HG03457 (cell line): ENCODE results near the gene LRRC10B.

Experiments
- ATAC-seq: cut with Tn5 transposase; IDR thresholded peaks from one replicate; pipeline ENCODE4 v1.9.1; 2021; ENCODE audit warnings: moderate number of reproducible peaks; ENCODE audit not compliant: unreplicated experiment

Gene LRRC10B

GRCh38 chr11:61544466-61544865, 35.9 kb downstream of the LRRC10B start:
- ATAC-seq = no peak

DNA sequence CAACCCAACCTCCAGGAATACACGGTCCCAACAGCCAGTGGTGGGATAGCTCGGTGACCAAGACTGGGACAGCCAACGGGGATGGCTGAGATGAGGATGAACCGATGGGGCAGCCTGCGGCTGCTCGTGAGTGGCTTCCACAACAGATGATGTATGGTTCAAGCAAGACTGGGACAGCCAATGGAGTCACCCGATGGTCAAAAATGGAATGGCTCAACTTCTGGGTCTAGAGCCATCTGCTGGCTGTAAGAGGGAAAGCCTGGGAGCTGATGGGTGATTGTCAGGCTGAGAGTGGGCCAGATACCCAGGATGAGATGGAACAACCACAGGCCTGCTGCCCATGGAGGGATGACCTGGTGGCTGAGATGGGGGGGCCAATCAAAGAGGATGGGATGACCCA, 36.8 kb downstream of the LRRC10B start:
- ATAC-seq = no peak

GRCh38 chr11:61545921-61546320, 37.4 kb downstream of the LRRC10B start:
- no peak for ATAC-seq

- no peak for ATAC-seq
Measured at GRCh38 chr11:61546663-61547062, 38.1 kb downstream of the LRRC10B start.

- no peak for ATAC-seq
Measured at GRCh38 chr11:61547246-61547645, 38.7 kb downstream of the LRRC10B start.

DNA sequence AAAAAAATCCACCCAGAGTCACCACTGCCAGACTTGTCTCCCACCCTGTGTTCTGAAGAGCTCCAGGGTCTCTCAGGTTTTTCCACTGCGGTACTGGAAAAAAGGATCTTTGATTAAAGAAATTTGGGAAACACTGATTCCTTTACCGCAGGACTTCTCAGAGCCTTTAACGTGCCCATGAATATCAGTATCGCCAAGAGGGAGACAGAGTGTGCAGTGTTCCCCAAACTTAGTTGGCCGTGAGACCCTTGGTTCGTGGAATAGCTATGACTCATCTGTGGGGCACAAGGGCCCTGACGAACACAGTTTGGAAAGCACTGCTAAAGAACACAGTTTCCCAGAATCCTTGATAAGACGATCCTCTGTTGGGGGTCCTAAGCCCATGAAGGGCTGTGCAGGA, 40.6 kb downstream of the LRRC10B start:
- no peak for ATAC-seq

GRCh38 chr11:61549662-61550568, 41.4 kb downstream of the LRRC10B start:
- ATAC-seq = no peak

GRCh38 chr11:61550665-61551227, 42.2 kb downstream of the LRRC10B start:
- no peak for ATAC-seq

DNA sequence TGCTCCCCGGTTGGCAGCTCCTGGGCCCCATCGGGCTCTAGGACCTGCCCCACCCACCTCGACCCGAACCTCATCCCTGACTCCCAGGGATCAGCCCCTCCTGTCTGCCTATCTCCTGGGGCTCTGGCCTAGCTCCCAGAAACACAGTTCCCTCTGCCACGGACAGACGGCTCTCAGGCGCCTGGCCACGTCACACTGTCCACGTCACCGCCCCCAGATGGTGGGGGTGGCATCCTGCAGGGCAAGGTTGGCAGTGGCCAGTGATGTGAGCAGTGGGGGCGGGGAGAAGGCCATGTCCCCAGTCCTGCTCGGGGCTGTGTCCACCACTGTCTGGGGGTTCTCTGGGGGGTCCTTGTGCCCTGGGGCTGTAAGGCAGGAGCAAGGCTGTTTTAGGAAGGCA, 43.1 kb downstream of the LRRC10B start:
- ATAC-seq = no peak

- no peak for ATAC-seq
Measured at GRCh38 chr11:61552108-61552635, 43.6 kb downstream of the LRRC10B start.

DNA sequence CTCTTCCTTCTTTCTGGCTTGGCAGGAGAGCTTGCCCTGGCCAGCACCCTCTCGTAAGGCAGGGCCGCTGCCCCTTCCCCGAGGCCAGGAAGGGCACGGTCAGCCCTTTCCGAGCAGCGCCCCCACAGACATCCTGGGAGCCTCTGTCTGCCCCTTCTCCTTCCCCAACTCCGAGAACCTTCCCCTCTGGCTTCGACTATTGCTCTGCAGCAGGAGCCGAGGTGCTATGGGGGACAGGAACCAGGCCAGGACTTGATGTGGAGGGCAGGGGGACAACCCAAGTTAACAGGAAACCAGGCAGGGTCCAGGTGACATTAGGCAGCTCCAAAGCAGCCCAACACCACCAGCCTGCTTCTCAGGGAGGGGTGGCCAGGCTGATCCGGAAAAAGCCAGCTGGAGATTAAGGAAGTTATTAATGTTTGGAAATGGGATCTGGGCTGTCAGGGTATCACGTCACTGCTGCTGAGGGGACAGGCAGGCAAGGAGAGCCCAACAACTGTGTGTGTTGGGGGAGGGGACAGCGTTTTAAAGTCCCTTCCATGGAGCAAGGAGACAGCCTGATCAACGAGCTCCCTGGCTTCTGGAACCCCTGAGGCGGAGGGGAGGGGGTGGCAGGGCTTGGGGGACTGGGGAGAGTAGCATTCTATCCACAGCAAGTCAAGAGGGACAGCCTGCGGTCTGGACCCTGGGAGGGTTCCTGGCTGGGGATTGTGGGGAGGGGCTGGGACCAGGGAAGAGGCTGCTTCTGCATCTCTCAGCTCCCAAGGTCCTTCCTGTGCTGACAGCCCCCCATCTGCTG, 45.0 kb downstream of the LRRC10B start:
- ATAC-seq = no peak

DNA sequence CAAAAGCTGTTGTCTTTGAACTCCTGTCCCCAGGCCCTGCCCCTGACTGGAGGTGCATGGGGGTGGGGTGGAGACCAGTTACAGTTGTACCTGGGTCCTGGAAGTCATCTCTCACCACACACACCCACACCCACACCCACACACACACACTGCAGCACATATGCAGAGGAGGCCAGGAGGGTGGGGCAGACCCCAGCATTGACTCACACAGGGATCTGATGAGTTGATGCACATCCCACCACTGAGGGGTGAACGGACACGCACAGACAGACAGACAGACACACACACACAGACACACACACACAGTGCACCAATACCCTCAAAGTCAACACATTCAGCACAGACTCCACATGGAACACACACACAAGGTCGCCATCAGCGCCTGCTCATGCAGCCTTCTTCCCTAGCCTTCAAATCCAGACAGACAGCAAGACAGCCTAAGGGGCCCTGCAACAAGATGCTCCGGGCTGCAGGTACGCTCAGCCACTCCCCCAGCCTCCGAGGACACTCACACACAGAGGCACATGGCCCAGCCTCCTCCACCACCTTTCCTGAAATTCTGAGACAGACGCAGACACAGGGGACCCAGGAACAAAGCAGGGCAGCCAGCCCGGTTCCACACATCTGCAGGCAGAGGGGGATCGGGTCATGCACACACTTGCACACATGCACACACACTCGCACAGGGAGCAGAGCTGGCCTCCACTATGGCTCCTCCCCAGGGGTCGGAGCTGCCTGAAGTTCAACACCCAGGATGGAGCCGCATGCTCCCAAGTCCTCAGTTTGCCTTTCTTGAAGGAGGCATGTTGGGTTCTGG, 45.8 kb downstream of the LRRC10B start:
- ATAC-seq = no peak

- ATAC-seq = no peak
Measured at GRCh38 chr11:61555051-61555969, 46.8 kb downstream of the LRRC10B start.

DNA sequence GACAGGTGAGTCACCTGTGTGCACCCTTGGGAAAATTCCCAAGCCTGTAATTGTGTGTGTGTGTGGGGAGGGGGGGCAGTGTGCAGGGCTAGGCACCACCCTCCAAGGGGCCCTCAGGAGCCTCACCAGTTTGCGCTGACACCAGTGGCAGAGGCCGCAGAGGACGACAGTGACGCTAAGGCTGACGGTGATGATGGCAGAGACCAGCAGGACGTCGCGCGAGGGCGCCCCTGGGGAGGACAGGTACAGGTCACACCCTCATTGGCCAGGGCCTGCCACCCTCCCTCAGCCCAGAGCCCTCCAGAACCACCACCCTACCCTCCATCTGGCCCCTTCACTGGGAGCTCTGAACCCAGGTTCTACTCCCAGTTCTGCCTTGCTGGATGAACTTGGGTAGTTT, 47.4 kb downstream of the LRRC10B start:
- ATAC-seq = no peak

GRCh38 chr11:61556621-61557020, 48.1 kb downstream of the LRRC10B start:
- ATAC-seq = no peak
